Glutamatergic neuron (in vitro differentiated cells): Measurements from ENCODE around the gene MVP. TPM values are rescaled to one million over a fixed set of nuclear protein-coding genes. Genes with fewer than 3 reads are reported as not detected.

ENCODE experiments used
- DNase-seq: peaks from one replicate; pipeline ENCODE4 v3.0.0; 2022
- H3K27ac Mint-ChIP-seq: one replicate; pipeline ENCODE4 v1.8.0; 2020; ENCODE audit warnings: mild to moderate bottlenecking, mixed read lengths, inconsistent platforms; ENCODE audit not compliant: unreplicated experiment
- H3K27me3 Mint-ChIP-seq: one replicate; pipeline ENCODE4 v1.8.0; 2020; ENCODE audit warnings: mild to moderate bottlenecking, moderate library complexity, mixed read lengths, inconsistent platforms; ENCODE audit not compliant: unreplicated experiment
- H3K36me3 Mint-ChIP-seq: one replicate; pipeline ENCODE4 v1.8.0; 2020; ENCODE audit warnings: mild to moderate bottlenecking, mixed read lengths, inconsistent platforms; ENCODE audit not compliant: unreplicated experiment
- H3K4me1 Mint-ChIP-seq: one replicate; pipeline ENCODE4 v1.8.0; 2020; ENCODE audit warnings: mild to moderate bottlenecking, low read depth, mixed read lengths, inconsistent platforms; ENCODE audit not compliant: unreplicated experiment
- H3K4me3 Mint-ChIP-seq: one replicate; pipeline ENCODE4 v1.8.0; 2020; ENCODE audit warnings: mild to moderate bottlenecking, mixed read lengths, inconsistent platforms; ENCODE audit not compliant: unreplicated experiment
- H3K9me3 Mint-ChIP-seq: one replicate; pipeline ENCODE4 v1.8.0; 2020; ENCODE audit warnings: mild to moderate bottlenecking, moderate library complexity, mixed read lengths, inconsistent platforms; ENCODE audit not compliant: unreplicated experiment
- CTCF ChIP-seq: fragments of 200-600 bp; sonication (generic); IDR thresholded peaks from one replicate; pipeline ENCODE4 v1.5.0; 2021; ENCODE audit not compliant: partially characterized antibody, unreplicated experiment
- total RNA-seq: library from RNA; stranded (reverse); fragmentation: NEBNext Ultra II Directional; extraction: Animal tissue kit (Norgen Biotek cat#: 25700); gene quantifications from one replicate; pipeline ENCODE4 v1.2.1, GENCODE V29; 2021; ENCODE audit not compliant: unreplicated experiment

The MVP gene
- total RNA-seq, 1 donor from 2014 or later = 82.7 TPM

- Mint-ChIP-seq H3K4me1 (peaks cover 2% of the 10 kb centered on the region), H3K27me3 (peaks cover 10% of the 10 kb centered on the region), H3K4me3 (no peak overlapping the region), H3K9me3 (peaks cover 2% of the 10 kb centered on the region), H3K27ac (no peak overlapping the region), H3K36me3 (peaks cover 5% of the 10 kb centered on the region)
- no peak for TF ChIP-seq CTCF
- no peak for DNase-seq
Observed at GRCh38 chr16:29845656-29846055, 25.4 kb downstream of the MVP start.

GRCh38 chr16:29848420-29849297 is 28.4 kb downstream of the MVP start:
- peak; percentile 83 for TF ChIP-seq CTCF
- H3K9me3 Mint-ChIP-seq = no peaks in the 10 kb centered on the region
- H3K4me1 Mint-ChIP-seq = peaks cover 2% of the 10 kb centered on the region
- H3K27me3 Mint-ChIP-seq = peaks cover 7% of the 10 kb centered on the region
- no peak overlapping the region for H3K27ac Mint-ChIP-seq
- peaks cover 5% of the 10 kb centered on the region for H3K36me3 Mint-ChIP-seq
- DNase-seq = peak; percentile 76
- H3K4me3 Mint-ChIP-seq = no peak overlapping the region

GRCh38 chr16:29849505-29849904 is 29.2 kb downstream of the MVP start:
- Mint-ChIP-seq H3K27ac (no peak overlapping the region), H3K9me3 (no peaks in the 10 kb centered on the region), H3K36me3 (peaks cover 5% of the 10 kb centered on the region), H3K27me3 (peaks cover 7% of the 10 kb centered on the region), H3K4me1 (no peaks in the 10 kb centered on the region), H3K4me3 (no peak overlapping the region)
- no peak for DNase-seq
- no peak for TF ChIP-seq CTCF

- no peaks in the 10 kb centered on the region for H3K4me1 Mint-ChIP-seq
- H3K27ac Mint-ChIP-seq = no peak overlapping the region
- H3K36me3 Mint-ChIP-seq = no peaks in the 10 kb centered on the region
- DNase-seq = no peak
- H3K9me3 Mint-ChIP-seq = no peaks in the 10 kb centered on the region
- peaks cover 3% of the 10 kb centered on the region for H3K27me3 Mint-ChIP-seq
- no peak for TF ChIP-seq CTCF
- H3K4me3 Mint-ChIP-seq = no peak overlapping the region
Observed at GRCh38 chr16:29850998-29851397, 30.7 kb downstream of the MVP start.

- Mint-ChIP-seq H3K4me1 (peaks cover 2% of the 10 kb centered on the region), H3K27ac (no peak overlapping the region), H3K36me3 (no peaks in the 10 kb centered on the region), H3K9me3 (no peaks in the 10 kb centered on the region), H3K4me3 (no peak overlapping the region), H3K27me3 (peaks cover 3% of the 10 kb centered on the region)
- TF ChIP-seq CTCF = no peak
- no peak for DNase-seq
Observed at GRCh38 chr16:29852654-29853053, 32.4 kb downstream of the MVP start.
